Kidney epithelial cell (primary cell): ENCODE results near the gene ATP8B4. TPM values are rescaled to one million over a fixed set of nuclear protein-coding genes. Genes with fewer than 3 reads are reported as not detected.

Experiments used
- DNase-seq: peaks from one replicate; pipeline ENCODE4 v3.0.0-alpha.2; 2010; ENCODE audit warnings: low read depth
- H3K27me3 ChIP-seq: 2 replicates; pipeline ENCODE4 v1.6.0; 2011; ENCODE audit warnings: low read length; ENCODE audit not compliant: control insufficient read depth, insufficient read depth
- H3K36me3 ChIP-seq: 2 replicates; pipeline ENCODE4 v1.5.1; 2011; ENCODE audit warnings: low read length; ENCODE audit not compliant: control insufficient read depth, insufficient read depth
- H3K4me3 ChIP-seq: 2 replicates; pipeline ENCODE4 v1.5.1; 2011; ENCODE audit warnings: low read depth, mild to moderate bottlenecking, control low read depth, low read length
- CTCF ChIP-seq: IDR thresholded peaks from 2 replicates; pipeline ENCODE4 v1.5.1; 2011; ENCODE audit warnings: mild to moderate bottlenecking, moderate library complexity, low read length, control low read depth, inconsistent platforms; ENCODE audit not compliant: insufficient read depth, poor library complexity, severe bottlenecking
- total RNA-seq: library from RNA; depleted of rRNA; stranded (reverse); fragments of >200 nt; gene quantifications from 2 replicates; pipeline ENCODE4 v1.2.3, GENCODE V29; 2015

ATP8B4 gene
- total RNA-seq, 1 donor from 2014 or later = 0.25 TPM

- H3K4me3 ChIP-seq = no peak overlapping the region
- no peak for TF ChIP-seq CTCF
- H3K27me3 ChIP-seq = no peaks in the 10 kb centered on the region
- H3K36me3 ChIP-seq = no peaks in the 10 kb centered on the region
- DNase-seq = no peak
Observed at GRCh38 chr15:49962044-49962602, 156.9 kb downstream of the ATP8B4 start.

DNA sequence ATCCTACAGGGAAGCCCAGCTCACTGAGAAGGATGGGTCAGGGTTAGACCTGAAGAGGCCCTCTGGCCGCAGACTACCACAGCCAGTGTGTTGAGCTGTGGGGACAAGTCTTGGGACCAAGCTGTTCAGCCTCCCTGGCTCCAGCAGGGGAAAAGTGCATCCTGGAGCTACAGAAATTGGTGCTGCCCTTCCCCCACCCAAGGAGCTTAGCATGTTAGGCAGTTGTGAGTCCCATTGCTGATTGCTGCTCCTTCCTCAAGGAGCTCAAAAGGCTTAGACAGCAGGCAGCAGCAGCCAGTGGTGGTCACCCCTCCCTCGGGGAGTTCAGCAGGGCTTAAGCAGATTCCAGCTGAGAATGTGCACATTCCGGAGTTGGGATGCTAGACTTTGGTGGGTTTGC lies 165.6 kb downstream of the ATP8B4 start:
- no peaks in the 10 kb centered on the region for H3K27me3 ChIP-seq
- H3K4me3 ChIP-seq = no peak overlapping the region
- no peak for DNase-seq
- no peak for TF ChIP-seq CTCF
- no peaks in the 10 kb centered on the region for H3K36me3 ChIP-seq

GRCh38 chr15:49946681-49947080 lies 172.4 kb downstream of the ATP8B4 start:
- DNase-seq = no peak
- no peak for TF ChIP-seq CTCF
- Histone ChIP-seq H3K27me3 (no peaks in the 10 kb centered on the region), H3K4me3 (no peak overlapping the region), H3K36me3 (no peaks in the 10 kb centered on the region)

DNA sequence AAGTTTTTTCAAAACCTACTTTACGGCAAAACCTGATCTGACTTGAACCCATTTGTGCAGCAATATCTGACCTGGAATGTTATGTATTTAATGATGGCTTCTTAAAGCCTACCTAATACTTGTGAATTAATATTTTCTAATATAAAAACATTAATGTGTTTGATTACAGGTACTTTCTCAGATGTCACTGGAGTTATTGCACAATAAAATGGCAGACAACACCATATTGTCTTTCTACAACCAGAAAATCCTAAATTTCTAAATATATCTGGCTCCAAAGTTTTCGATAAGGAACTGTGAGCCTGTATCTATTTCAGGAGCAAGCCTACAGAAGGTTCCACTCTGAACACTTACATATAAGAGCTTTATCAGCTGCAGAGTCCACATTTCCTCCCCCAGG lies 184.5 kb downstream of the ATP8B4 start:
- no peak for DNase-seq
- no peaks in the 10 kb centered on the region for H3K36me3 ChIP-seq
- H3K4me3 ChIP-seq = no peak overlapping the region
- TF ChIP-seq CTCF = no peak
- no peaks in the 10 kb centered on the region for H3K27me3 ChIP-seq

DNA sequence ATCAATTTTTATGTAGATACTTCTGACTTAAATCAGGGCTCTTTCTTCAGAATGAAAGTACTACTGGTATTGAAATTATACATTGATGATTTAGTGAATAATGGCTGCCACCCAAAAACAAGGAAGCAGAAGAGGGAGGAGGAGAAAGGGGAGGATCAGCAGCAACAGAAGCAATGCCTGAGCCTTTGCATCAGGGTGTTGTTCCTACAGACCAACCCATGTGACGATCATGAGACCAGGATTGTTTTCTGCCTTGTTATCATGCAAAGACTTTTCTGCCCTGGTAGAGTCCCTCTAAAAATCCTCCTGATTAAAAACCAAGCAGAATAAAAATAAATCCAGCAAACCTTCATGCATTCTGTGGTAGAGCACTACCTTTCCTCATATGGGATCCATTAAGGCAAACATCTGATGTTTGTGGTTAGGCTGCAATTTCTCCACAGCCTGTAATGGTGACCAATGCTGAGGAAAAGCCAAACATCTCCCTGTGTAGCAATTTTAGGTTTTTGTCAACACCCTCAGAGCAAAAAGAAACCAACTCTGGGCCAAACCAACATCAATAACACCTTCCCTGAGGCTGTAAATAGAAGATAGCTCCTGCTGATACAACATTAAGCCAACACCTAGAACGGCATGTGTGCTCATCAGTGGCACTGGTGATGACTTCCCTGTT lies 191.7 kb downstream of the ATP8B4 start:
- no peak for DNase-seq
- Histone ChIP-seq H3K27me3 (no peaks in the 10 kb centered on the region), H3K36me3 (no peaks in the 10 kb centered on the region), H3K4me3 (no peak overlapping the region)
- TF ChIP-seq CTCF = no peak

DNA sequence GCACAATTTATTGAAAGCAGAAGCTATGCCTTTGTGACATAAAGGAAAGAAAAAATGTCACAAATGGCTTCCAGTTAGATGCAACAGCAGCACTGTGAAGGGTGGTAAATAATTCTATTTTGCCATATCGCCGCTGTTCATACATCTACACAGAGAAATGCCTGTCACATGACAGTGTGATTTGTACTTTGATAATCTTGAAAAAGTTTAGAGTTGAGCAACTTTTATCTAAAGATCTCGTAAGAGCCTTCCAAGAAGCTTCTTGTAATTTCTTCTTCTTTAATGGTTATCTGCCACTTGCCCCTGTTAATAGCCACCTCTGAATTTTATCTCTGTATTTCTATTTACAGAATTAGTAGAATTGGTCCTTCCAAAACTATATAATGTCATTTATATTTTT lies 192.3 kb downstream of the ATP8B4 start:
- H3K27me3 ChIP-seq = no peaks in the 10 kb centered on the region
- no peak overlapping the region for H3K4me3 ChIP-seq
- TF ChIP-seq CTCF = no peak
- no peaks in the 10 kb centered on the region for H3K36me3 ChIP-seq
- no peak for DNase-seq
